Ascending aorta (tissue), 2 donors: ENCODE data around the gene ITGA2. TPM values are rescaled to one million over a fixed set of nuclear protein-coding genes. Genes with fewer than 3 reads are reported as not detected.
"Not testable (repeated sequence)": the region's sequence is repeated elsewhere in the genome, so short reads cannot be mapped to it uniquely, and the experiment has no call there.

Source experiments
- DNase-seq, 2 donors: peaks; one replicate each; pipeline ENCODE4 v3.0.0-alpha.2; 2019; ENCODE audit warnings: low spot score in 2 of 2
- H3K27ac ChIP-seq, 2 donors: fragments of 200-600 bp; sonication (generic); one replicate each; pipeline ENCODE4 v1.5.1; 2016 to 2017; ENCODE audit warnings: mild to moderate bottlenecking in 1 of 2
- H3K27me3 ChIP-seq: fragments of 200-600 bp; sonication (generic); one replicate; pipeline ENCODE4 v1.5.1; 2017
- H3K36me3 ChIP-seq, 2 donors: fragments of 200-600 bp; sonication (generic); one replicate each; pipeline ENCODE4 v1.5.1; 2016
- H3K4me1 ChIP-seq, 2 donors: fragments of 200-600 bp; sonication (generic); one replicate each; pipeline ENCODE4 v1.5.1; 2016 to 2017; ENCODE audit warnings: mild to moderate bottlenecking in 1 of 2
- H3K4me3 ChIP-seq, 2 donors: fragments of 200-600 bp; sonication (generic); one replicate each; pipeline ENCODE4 v1.5.1; 2016 to 2017; ENCODE audit warnings: mild to moderate bottlenecking in 1 of 2
- H3K9me3 ChIP-seq, 2 donors: fragments of 200-600 bp; sonication (generic); one replicate each; pipeline ENCODE4 v1.5.1; 2016
- CTCF ChIP-seq, 3 experiments: fragments of 200-600 bp in 2 of 3; fragments of 450-650 bp in 1 of 3; sonication (generic) in 2 of 3; IDR thresholded peaks; one replicate each; pipeline ENCODE4 v1.5.1; 2016 to 2019; ENCODE audit warnings: antibody characterized with exemption in 3 of 3, mild to moderate bottlenecking in 1 of 3, moderate library complexity in 1 of 3
- intact Hi-C: fragments of 100-400 bp; cut with DNase I; formaldehyde crosslinking; loops from one replicate; pipeline ENCODE4 v1.15.1; 2023
- total RNA-seq: library from RNA; depleted of rRNA; stranded (reverse); fragments of >200 nt; gene quantifications from one replicate; pipeline ENCODE4 v1.1.0, GENCODE V29; 2016

The ITGA2 gene
- total RNA-seq, 1 donor from 2014 or later, result 3.2 TPM

GRCh38 chr5:52956915-52957747, 32.0 kb upstream of the ITGA2 start:
- H3K27ac ChIP-seq, result no peak overlapping the region
- H3K4me1 ChIP-seq, result no peaks in the 10 kb centered on the region
- H3K36me3 ChIP-seq, result peaks cover 11 to 37% of the 10 kb centered on the region in 2 donors
- intact Hi-C loops, result no loop called here
- no peak for DNase-seq
- H3K9me3 ChIP-seq, result no peaks in the 10 kb centered on the region
- H3K27me3 ChIP-seq, result no peaks in the 10 kb centered on the region
- no peak overlapping the region for H3K4me3 ChIP-seq
- TF ChIP-seq CTCF (IDR thresholded peaks at IDR 0.05), result no peak

DNA sequence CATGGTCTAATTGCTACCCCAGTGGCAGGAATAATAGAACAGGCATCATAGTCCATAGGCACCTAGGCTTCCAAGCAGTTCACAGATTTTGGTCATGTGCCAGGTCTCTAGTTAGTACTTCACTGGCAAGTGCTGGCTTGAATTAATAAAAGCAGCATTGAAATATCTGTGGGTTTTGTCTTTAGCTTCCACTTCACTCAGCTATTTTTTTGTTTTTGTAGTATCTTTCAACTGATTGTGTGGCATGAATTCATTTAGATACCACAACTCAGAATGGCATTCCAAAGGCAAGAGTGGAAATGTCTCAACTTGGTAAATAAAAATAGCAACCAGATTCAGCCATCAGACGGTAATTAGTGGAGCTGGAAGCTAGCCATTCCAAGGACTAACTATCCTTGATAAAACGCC, 27.9 kb upstream of the ITGA2 start:
- no peak overlapping the region for H3K4me3 ChIP-seq
- H3K4me1 ChIP-seq, result no peaks in the 10 kb centered on the region
- no peaks in the 10 kb centered on the region for H3K9me3 ChIP-seq
- H3K36me3 ChIP-seq, result peaks cover 4 to 5% of the 10 kb centered on the region in 2 donors
- DNase-seq, result no peak
- TF ChIP-seq CTCF (IDR thresholded peaks at IDR 0.05), result no peak
- intact Hi-C loops, result no loop called here
- no peaks in the 10 kb centered on the region for H3K27me3 ChIP-seq
- no peak overlapping the region for H3K27ac ChIP-seq

- no peak overlapping the region for H3K4me3 ChIP-seq
- DNase-seq, result no peak
- no peak overlapping the region for H3K27ac ChIP-seq
- no peak for TF ChIP-seq CTCF (IDR thresholded peaks at IDR 0.05)
- intact Hi-C loops, result no loop called here
- no peaks in the 10 kb centered on the region for H3K27me3 ChIP-seq
- no peaks in the 10 kb centered on the region for H3K4me1 ChIP-seq
- no peaks in the 10 kb centered on the region for H3K9me3 ChIP-seq
- H3K36me3 ChIP-seq, result no peaks in the 10 kb centered on the region
These were observed 25.5 kb upstream of the ITGA2 start for GRCh38 chr5:52963636-52964035.

- no peaks in the 10 kb centered on the region for H3K36me3 ChIP-seq
- no peaks in the 10 kb centered on the region for H3K27me3 ChIP-seq
- H3K4me3 ChIP-seq, result no peak overlapping the region
- DNase-seq, result no peak
- intact Hi-C loops, result no loop called here
- H3K4me1 ChIP-seq, result no peaks in the 10 kb centered on the region
- peaks cover 0 to 3% of the 10 kb centered on the region in 2 donors for H3K9me3 ChIP-seq
- TF ChIP-seq CTCF (IDR thresholded peaks at IDR 0.05), result no peak
- no peak overlapping the region for H3K27ac ChIP-seq
These were observed 25.0 kb upstream of the ITGA2 start for GRCh38 chr5:52964138-52964537.

GRCh38 chr5:52976157-52976556, 13.0 kb upstream of the ITGA2 start:
- DNase-seq, intact Hi-C loops, H3K36me3 ChIP-seq, H3K4me3 ChIP-seq, H3K9me3 ChIP-seq, H3K4me1 ChIP-seq, H3K27me3 ChIP-seq, H3K27ac ChIP-seq: not testable (repeated sequence)

DNA sequence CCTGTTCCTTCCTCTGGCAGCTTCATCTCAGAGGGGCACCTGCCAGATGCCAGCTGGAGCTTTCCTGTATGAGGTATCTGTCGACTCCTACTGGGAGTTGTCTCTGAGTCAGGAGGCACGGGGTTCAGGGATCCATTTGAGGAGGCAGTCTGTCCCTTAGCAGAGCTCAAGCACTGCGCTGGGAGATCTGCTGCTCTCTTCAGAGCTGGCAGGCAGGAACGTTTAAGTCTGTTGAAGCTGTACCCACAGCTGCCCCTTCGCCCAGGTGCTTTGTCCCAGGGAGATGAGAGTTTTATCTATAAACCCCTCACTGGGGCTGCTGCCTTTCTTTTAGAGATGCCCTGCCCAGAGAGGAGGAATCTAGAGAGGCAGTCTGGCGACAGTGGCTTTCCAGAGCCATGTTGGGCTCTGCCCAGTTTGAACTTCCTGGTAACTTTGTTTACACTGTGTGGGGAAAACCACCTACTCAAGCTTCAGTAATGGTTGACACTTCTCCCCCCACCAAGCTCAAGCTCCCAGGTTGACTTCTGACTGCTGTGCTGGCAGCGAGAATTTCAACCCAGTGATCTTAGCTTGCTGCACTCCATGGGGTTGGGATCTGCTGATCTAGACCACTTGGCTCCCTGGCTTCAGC, 11.8 kb upstream of the ITGA2 start:
- no peak for TF ChIP-seq CTCF (IDR thresholded peaks at IDR 0.05)
- no peak overlapping the region for H3K27ac ChIP-seq
- no peaks in the 10 kb centered on the region for H3K27me3 ChIP-seq
- H3K4me3 ChIP-seq, result no peak overlapping the region
- intact Hi-C loops, result no loop called here
- H3K4me1 ChIP-seq, result no peaks in the 10 kb centered on the region
- H3K36me3 ChIP-seq, result no peaks in the 10 kb centered on the region
- peaks cover 0 to 6% of the 10 kb centered on the region in 2 donors for H3K9me3 ChIP-seq
- DNase-seq, result no peak
